Heart right ventricle (tissue), 16 donors: ENCODE measurements around the gene BPIFB2. TPM values are rescaled to one million over a fixed set of nuclear protein-coding genes. Genes with fewer than 3 reads are reported as not detected.

Experiments
- ATAC-seq, 8 donors: fragments of 200-7000 bp; cut with Tn5 transposase; one replicate each; pipeline ENCODE4 v1.9.1; 2020; ENCODE audit warnings: mild to moderate bottlenecking in 8 of 8, moderate library complexity in 8 of 8, moderate number of reproducible peaks in 1 of 8
- DNase-seq, 2 donors: peaks; one replicate each; pipeline ENCODE4 v3.0.0-alpha.2; 2020
- H3K27ac ChIP-seq, 10 donors: fragments of 200-600 bp; sonication (generic) in 2 of 10; one replicate each; pipeline versions ENCODE4 v1.5.0 to v1.8.0; 2020 to 2022; ENCODE audit warnings: mild to moderate bottlenecking in 3 of 10
- H3K27me3 ChIP-seq, 7 donors: fragments of 200-600 bp; one replicate each; pipeline ENCODE4 v1.8.0; 2021 to 2022; ENCODE audit warnings: mild to moderate bottlenecking in 2 of 7
- H3K36me3 ChIP-seq, 9 donors: fragments of 200-600 bp; sonication (generic) in 1 of 9; one replicate each; pipeline versions ENCODE4 v1.5.0 to v1.8.0; 2020 to 2022; ENCODE audit warnings: mild to moderate bottlenecking in 2 of 9
- H3K4me1 ChIP-seq, 9 donors: fragments of 200-600 bp; sonication (generic) in 1 of 9; one replicate each; pipeline versions ENCODE4 v1.5.0 to v1.8.0; 2020 to 2022; ENCODE audit warnings: mild to moderate bottlenecking in 4 of 9
- H3K4me3 ChIP-seq, 10 donors: fragments of 200-600 bp; sonication (generic) in 2 of 10; one replicate each; pipeline versions ENCODE4 v1.5.0 to v1.8.0; 2020 to 2022; ENCODE audit warnings: mild to moderate bottlenecking in 7 of 10, moderate library complexity in 2 of 10
- H3K9me3 ChIP-seq, 11 donors: fragments of 200-600 bp in 10 of 11; sonication (generic) in 2 of 11; one replicate each; pipeline versions ENCODE4 v1.5.0 to v1.8.0; 2013 to 2022; ENCODE audit warnings: mild to moderate bottlenecking in 2 of 11, control low read depth in 1 of 11, moderate library complexity in 1 of 11
- CTCF ChIP-seq, 9 donors: fragments of 200-600 bp; sonication (generic) in 2 of 9; IDR thresholded peaks; one replicate each; pipeline versions ENCODE4 v1.5.0 to v1.8.0; 2021 to 2022; ENCODE audit warnings: antibody characterized with exemption in 9 of 9, mild to moderate bottlenecking in 5 of 9, moderate library complexity in 1 of 9
- whole genome bisulfite sequencing, 2 donors: extraction: QIAGEN DNeasy Blood & Tissue Kit; methylation state at CpG; one replicate each; pipeline ENCODE4 v1.1.7; 2013; ENCODE audit warnings: inconsistent platforms in 1 of 2; 5-methylcytosine and 5-hydroxymethylcytosine counted together
- intact Hi-C, 10 donors: fragments of 100-400 bp; cut with DNase I; formaldehyde crosslinking; loops; one replicate each; pipeline versions ENCODE4 v1.11.1 to v1.14.2; 2022
- polyA plus RNA-seq, 2 donors: library from polyadenylated mRNA; stranded (reverse); fragments of 200-250 nt; gene quantifications; one replicate each; pipeline ENCODE4 v1.2.3, GENCODE V29; 2013
- total RNA-seq, 10 donors: library from RNA; stranded (reverse); fragmentation: NEBNext Ultra II Directional in 3 of 10; extraction: Animal tissue kit (Norgen Biotek cat#: 25700) in 3 of 10; gene quantifications; one replicate each; pipeline versions ENCODE4 v1.2.1 to v1.2.4, GENCODE V29; 2021 to 2023
- donor health status: Arrhythmogenic right ventricular cardiomyopathy.
- donor health status: ischemic (EF 13 %, LVEDD 7.1; RV severe dilation, severe dysfunction).
- donor health status: healthy with polysubstance abuse.
- donor health status: DM: no; HTN: yes; CAD: no.
- donor health status: DM: no; HTN: no; CAD: no.
- donor health status: ischemic (EF 25% LVEDD 6.9; RV normal size, moderate dysfunction).
- donor health status: ischemic (EF 25% LVEDD 5.7; RV mildly dilated, moderate dysfunction).
- donor health status: healthy.
- donor health status: DM: yes; HTN: yes; CAD: no.
- donor health status: Ischemic cardiomyopathy.
- donor health status: ischemic (EF 35%, LVEDD 5.7; RV mildly dilated, moderate dysfunction).
- donor health status: nonischemic (EF 11% LVEDD 7.7; RV severe dilation, severe dysfunction).
- donor health status: DM: yes; HTN: yes; CAD: no.
- donor health status: PGD.
- donor health status: ischemic (EF 29% LVEDD 5.4; RV normal size, mild dysfunction).
- donor health status: nonischemic (EF 23%, LVEDD 6.1; RV moderate dilation, normal function).

Gene BPIFB2
- total and polyA plus RNA-seq, 12 donors: not detected

GRCh38 chr20:33059741-33060390 lies 52.4 kb downstream of the BPIFB2 start:
- intact Hi-C loops: loop anchor here in 1 of 10 donors (1.0 to 10.0 kb wide), 2 partner anchors 12 to 675 kb away; no protein-coding TSS in a partner anchor
- no peak for TF ChIP-seq CTCF (IDR thresholded peaks at IDR 0.05)
- H3K4me1 ChIP-seq: no peaks in the 10 kb centered on the region
- no peaks in the 10 kb centered on the region for H3K9me3 ChIP-seq
- H3K36me3 ChIP-seq: no peaks in the 10 kb centered on the region
- no peak overlapping the region for H3K27ac ChIP-seq
- no peak overlapping the region for H3K4me3 ChIP-seq
- H3K27me3 ChIP-seq: peaks cover 0 to 5% (median 0%) of the 10 kb centered on the region in 7 donors
- ATAC-seq (no peak), DNase-seq (no peak)
- WGBS, 2 donors: 88 to 91% methylated on average over 20 to 22 of the region's 22 CpGs

DNA sequence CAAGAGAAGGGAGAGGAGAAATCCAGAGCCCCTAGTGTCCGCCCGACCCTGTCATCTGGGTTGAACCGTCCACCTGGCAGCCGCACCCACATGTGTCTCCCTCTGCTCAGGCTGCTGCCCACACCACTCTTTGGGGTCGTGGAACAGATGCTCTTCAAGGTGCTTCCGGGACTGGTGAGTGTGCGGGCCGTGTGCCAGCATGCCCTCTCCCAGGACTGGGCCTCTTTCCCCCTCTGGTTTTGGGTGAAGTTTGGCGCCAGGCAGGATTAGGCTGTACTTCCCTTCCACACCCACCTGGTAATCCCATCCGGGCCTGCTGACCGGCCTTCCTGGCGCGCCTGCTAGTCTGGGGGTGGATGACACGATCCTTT lies 54.1 kb downstream of the BPIFB2 start:
- Histone ChIP-seq H3K27me3 (no peaks in the 10 kb centered on the region), H3K36me3 (no peaks in the 10 kb centered on the region), H3K4me1 (no peaks in the 10 kb centered on the region), H3K27ac (no peak overlapping the region), H3K9me3 (no peaks in the 10 kb centered on the region), H3K4me3 (no peak overlapping the region)
- 81 to 86% methylated on average over 14 of the region's 14 CpGs for WGBS, 2 donors
- no peak for DNase-seq
- TF ChIP-seq CTCF (IDR thresholded peaks at IDR 0.05): no peak
- peak in 1 of 8 donors; percentile 24 for ATAC-seq
- intact Hi-C loops: no loop called here

GRCh38 chr20:33062105-33062824 lies 54.8 kb downstream of the BPIFB2 start:
- ATAC-seq (no peak), DNase-seq (no peak)
- no peaks in the 10 kb centered on the region for H3K9me3 ChIP-seq
- H3K4me1 ChIP-seq: no peaks in the 10 kb centered on the region
- intact Hi-C loops: no loop called here
- H3K27ac ChIP-seq: no peak overlapping the region
- WGBS, 2 donors: 60 to 63% methylated on average over 9 of the region's 9 CpGs
- no peaks in the 10 kb centered on the region for H3K36me3 ChIP-seq
- no peak for TF ChIP-seq CTCF (IDR thresholded peaks at IDR 0.05)
- H3K4me3 ChIP-seq: no peak overlapping the region
- no peaks in the 10 kb centered on the region for H3K27me3 ChIP-seq

DNA sequence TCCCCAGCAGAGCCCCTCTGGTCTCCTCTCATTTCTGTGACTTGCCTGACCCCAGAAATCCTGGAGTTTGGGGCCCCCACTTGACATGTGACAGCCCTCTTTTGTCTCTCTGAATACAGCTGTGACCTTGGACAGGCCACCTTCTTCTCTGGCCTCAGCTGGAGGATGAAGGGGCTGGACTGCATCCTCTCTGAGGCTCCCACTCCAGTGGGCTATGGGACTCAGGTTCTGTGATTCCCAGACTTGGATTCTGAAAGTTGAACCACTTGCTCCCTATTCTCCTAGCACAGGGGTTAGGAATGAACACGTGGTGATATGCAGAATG lies 55.3 kb downstream of the BPIFB2 start:
- intact Hi-C loops: no loop called here
- H3K4me3 ChIP-seq: no peak overlapping the region
- no peak for ATAC-seq
- H3K36me3 ChIP-seq: no peaks in the 10 kb centered on the region
- no peak overlapping the region for H3K27ac ChIP-seq
- no peak for TF ChIP-seq CTCF (IDR thresholded peaks at IDR 0.05)
- no peaks in the 10 kb centered on the region for H3K4me1 ChIP-seq
- WGBS, 2 donors: 79 to 88% methylated on average over 1 of the region's 1 CpG
- DNase-seq: no peak
- H3K9me3 ChIP-seq: no peaks in the 10 kb centered on the region
- H3K27me3 ChIP-seq: no peaks in the 10 kb centered on the region
